Memory B cell (primary cell): Measurements from ENCODE around the gene CEP44.
"Not testable (repeated sequence)": the region's sequence is repeated elsewhere in the genome, so short reads cannot be mapped to it uniquely, and the experiment has no call there.

Experiments
- ATAC-seq: fragments of 150-1000 bp; cut with Tn5 transposase; 2 replicates; pipeline ENCODE4 v1.10.0; 2021; ENCODE audit warnings: low read depth, mild to moderate bottlenecking, moderate library complexity
- DNase-seq, 2 donors: peaks; one replicate each; pipeline ENCODE4 v3.0.0; 2022; ENCODE audit warnings: low spot score in 2 of 2
- H3K27ac Mint-ChIP-seq: one replicate; pipeline ENCODE4 v1.8.0; 2022; ENCODE audit warnings: mild to moderate bottlenecking, moderate library complexity, mixed read lengths
- H3K27me3 Mint-ChIP-seq: one replicate; pipeline ENCODE4 v1.8.0; 2022; ENCODE audit warnings: mixed read lengths
- H3K36me3 Mint-ChIP-seq: one replicate; pipeline ENCODE4 v1.8.0; 2022; ENCODE audit warnings: mild to moderate bottlenecking, mixed read lengths
- H3K4me1 Mint-ChIP-seq: one replicate; pipeline ENCODE4 v1.8.0; 2022; ENCODE audit warnings: mixed read lengths
- H3K4me3 Mint-ChIP-seq: one replicate; pipeline ENCODE4 v1.8.0; 2022; ENCODE audit warnings: mild to moderate bottlenecking, moderate library complexity, mixed read lengths
- H3K9me3 Mint-ChIP-seq: one replicate; pipeline ENCODE4 v1.8.0; 2022; ENCODE audit warnings: mixed read lengths

CEP44 gene

DNA sequence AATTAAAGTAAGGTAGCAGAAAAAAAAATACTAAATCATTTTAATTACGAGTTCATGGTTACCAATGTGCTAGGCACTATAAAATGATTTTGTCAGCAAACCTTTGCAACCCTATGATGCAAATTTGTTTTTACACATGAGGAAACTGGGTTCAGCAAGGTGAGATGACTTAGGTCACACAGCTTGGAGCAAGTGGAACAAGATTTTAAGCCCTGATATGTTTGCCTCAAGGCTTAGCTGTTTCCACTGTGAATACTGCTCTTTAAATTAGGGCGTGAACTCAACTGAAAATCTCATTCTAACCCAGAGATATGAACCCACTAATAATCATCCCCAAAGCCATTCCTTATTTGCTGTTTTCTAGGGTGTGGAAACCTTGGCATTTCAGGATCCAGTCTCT lies 86.3 kb downstream of the CEP44 start:
- H3K4me1 Mint-ChIP-seq = no peaks in the 10 kb centered on the region
- no peaks in the 10 kb centered on the region for H3K36me3 Mint-ChIP-seq
- no peak overlapping the region for H3K27ac Mint-ChIP-seq
- DNase-seq = no peak
- H3K27me3 Mint-ChIP-seq = no peaks in the 10 kb centered on the region
- H3K4me3 Mint-ChIP-seq = no peak overlapping the region
- no peaks in the 10 kb centered on the region for H3K9me3 Mint-ChIP-seq
- ATAC-seq = no peak

DNA sequence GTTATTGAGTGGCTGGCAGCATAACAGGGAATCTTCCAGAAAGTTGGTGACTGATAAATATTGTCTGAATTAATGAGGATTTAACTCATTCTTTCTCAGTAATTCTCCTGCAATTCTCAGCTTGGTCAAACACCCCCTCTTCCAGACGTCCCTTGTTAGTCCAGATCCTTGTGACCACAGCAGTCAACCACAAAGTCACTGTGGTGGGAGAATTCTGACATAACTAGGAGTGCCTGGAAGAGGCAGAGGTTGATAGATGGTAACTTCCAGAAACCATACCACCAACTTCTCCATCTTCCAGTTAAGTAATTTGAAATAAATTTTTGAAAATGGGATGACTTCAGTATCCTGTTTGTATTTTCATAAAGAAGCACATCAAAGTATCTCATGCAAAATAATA lies 90.1 kb downstream of the CEP44 start:
- no peak overlapping the region for H3K27ac Mint-ChIP-seq

DNA sequence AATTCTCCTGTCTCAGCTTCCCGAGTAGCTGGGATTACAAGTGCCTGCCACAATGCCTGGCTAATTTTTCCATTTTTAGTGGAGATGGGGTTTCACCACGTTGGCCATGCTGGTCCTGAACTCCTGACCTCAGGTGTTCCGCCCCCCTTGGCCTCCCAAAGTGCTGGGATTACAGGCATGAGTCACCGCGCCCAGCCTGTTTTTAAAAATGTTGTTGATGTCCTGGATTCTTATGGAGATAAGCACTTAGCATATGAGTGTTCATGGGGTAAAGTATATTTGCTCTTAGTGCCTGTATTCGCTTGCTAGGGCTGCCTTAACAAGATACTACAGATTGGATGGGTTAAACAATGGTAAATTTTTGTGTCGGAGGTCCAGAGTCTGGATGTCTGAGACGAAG lies 91.7 kb downstream of the CEP44 start:
- Mint-ChIP-seq H3K36me3 (no peaks in the 10 kb centered on the region), H3K4me3 (no peak overlapping the region), H3K27ac (no peak overlapping the region), H3K9me3 (no peaks in the 10 kb centered on the region), H3K27me3 (no peaks in the 10 kb centered on the region), H3K4me1 (no peaks in the 10 kb centered on the region)
- ATAC-seq (no peak), DNase-seq (no peak)

More for the DNA sequence above, 90.1 kb downstream of the CEP44 start:
- H3K4me1 Mint-ChIP-seq = no peaks in the 10 kb centered on the region
- ATAC-seq (no peak), DNase-seq (no peak)
- H3K36me3 Mint-ChIP-seq = no peaks in the 10 kb centered on the region
- no peaks in the 10 kb centered on the region for H3K9me3 Mint-ChIP-seq
- H3K27me3 Mint-ChIP-seq = no peaks in the 10 kb centered on the region
- H3K4me3 Mint-ChIP-seq = no peak overlapping the region

DNA sequence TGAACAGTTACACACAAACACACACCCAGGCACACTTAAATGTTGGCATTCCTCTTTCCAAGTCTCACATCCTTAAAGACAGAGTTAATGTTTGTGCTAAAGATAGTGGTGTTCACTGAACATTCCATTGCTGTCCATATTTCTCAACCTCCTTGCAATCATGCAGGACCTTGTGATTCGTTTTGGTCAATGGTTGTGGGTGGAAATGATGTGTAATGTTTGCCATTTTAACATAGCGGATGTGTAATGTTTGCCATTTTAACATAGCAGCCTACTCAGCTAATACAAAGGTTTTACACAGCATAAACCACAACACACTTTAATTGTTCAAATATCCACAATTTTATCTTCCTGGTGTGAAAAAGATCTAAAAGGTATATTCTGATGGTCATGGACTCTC lies 93.9 kb downstream of the CEP44 start:
- H3K27me3 Mint-ChIP-seq = no peaks in the 10 kb centered on the region
- H3K27ac Mint-ChIP-seq = no peak overlapping the region
- no peaks in the 10 kb centered on the region for H3K4me1 Mint-ChIP-seq
- DNase-seq (no peak), ATAC-seq (no peak)
- no peaks in the 10 kb centered on the region for H3K9me3 Mint-ChIP-seq
- no peak overlapping the region for H3K4me3 Mint-ChIP-seq
- no peaks in the 10 kb centered on the region for H3K36me3 Mint-ChIP-seq

DNA sequence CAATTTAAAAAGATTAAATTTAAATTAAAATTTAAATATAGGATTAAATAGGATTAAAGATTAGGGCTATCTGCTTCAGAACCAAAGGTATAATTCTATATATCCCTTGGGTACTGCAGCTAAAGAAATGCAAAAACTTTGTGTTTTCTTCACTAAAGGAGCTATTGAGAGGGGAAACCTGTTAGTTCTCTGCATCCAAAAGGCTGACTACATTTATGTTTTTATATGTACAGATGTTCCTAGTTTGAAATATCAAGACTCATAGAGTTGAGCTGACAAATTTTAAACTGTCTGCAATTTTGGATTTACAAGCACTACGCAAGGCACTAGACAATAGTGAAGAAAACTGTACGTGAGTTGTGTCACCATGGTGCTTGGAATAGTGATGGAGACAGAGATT lies 95.2 kb downstream of the CEP44 start:
- Mint-ChIP-seq H3K4me1 (no peaks in the 10 kb centered on the region), H3K27me3 (no peaks in the 10 kb centered on the region), H3K9me3 (no peaks in the 10 kb centered on the region), H3K27ac (no peak overlapping the region), H3K36me3 (no peaks in the 10 kb centered on the region), H3K4me3 (no peak overlapping the region)
- DNase-seq (no peak), ATAC-seq (no peak)

DNA sequence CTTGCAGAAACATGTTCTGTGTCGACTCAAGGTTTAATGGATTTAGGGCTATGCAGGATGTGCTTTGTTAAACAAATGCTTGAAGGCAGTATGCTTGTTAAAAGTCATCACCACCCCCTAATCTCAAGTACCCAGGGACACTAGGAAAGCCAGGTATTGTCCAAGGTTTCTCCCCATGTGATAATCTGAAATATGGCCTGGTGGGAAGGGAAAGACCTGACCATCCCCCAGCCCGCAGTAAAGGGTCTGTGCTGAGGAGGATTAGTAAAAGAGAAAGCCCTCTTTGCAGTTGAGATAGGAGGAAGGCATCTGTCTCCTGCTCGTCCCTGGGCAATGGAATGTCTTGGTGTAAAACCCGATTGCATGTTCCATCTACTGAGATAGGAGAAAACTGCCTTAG lies 96.5 kb downstream of the CEP44 start:
- not testable (repeated sequence) for ATAC-seq, H3K36me3 Mint-ChIP-seq, H3K27me3 Mint-ChIP-seq, DNase-seq, H3K27ac Mint-ChIP-seq, H3K4me1 Mint-ChIP-seq, H3K4me3 Mint-ChIP-seq, H3K9me3 Mint-ChIP-seq

DNA sequence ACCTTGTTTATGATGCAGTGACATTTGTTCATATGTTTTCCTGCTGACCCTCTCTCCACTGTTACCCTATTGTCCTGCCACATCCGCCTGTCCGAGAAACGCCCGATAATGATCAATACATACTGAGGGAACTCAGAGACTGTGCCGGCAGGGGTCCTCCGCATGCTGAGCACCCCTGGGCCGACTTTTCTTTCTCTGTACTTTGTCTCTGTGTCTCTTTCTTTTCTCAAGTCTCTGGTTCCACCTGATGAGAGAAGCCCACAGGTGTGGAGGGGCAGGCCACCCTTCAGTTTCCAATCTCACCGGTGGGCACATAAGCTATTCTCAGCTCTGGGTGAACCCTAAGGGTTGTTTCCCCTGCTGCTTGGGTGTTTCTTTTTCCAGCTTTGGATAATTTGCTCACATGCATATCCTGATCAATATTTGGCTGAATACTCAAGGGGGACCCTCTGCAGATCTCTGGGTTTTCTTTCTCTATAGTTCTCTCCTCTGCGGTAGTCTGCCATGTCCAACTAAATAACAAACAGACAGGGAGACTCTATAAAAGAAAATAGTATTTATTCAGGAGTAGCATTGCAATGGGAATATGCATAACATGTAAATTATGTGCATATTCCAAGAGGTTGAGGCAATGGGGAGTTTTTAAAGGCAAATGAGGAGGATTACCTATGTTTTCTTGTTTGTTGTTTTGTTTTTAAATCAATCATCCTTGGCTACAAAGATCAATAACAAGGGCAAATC lies 97.2 kb downstream of the CEP44 start:
- ATAC-seq = no peak
- no peak overlapping the region for H3K4me3 Mint-ChIP-seq
- peaks cover 2% of the 10 kb centered on the region for H3K27me3 Mint-ChIP-seq
- no peak overlapping the region for H3K27ac Mint-ChIP-seq
- no peaks in the 10 kb centered on the region for H3K36me3 Mint-ChIP-seq
- no peaks in the 10 kb centered on the region for H3K4me1 Mint-ChIP-seq
- H3K9me3 Mint-ChIP-seq = peaks cover 2% of the 10 kb centered on the region
- DNase-seq = no peak

DNA sequence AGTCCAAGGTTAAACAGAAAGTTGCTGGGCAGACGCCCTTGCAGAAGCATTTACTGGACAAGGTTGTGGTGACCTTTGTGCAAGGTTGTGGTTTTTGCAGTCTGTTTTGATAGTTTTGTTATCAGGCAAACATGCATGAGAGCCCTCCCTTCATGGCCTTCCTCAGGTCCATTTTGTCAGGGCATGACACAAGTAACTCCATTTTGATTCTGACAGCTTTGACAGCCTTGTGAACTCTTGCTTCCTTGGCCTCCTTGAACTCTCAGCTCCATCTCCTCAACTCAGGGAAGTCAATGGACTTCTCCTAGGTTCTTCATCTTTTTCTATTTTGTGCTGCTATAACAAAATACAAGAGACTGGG lies 97.7 kb downstream of the CEP44 start:
- no peak for ATAC-seq
- no peaks in the 10 kb centered on the region for H3K36me3 Mint-ChIP-seq
- H3K27me3 Mint-ChIP-seq = peaks cover 2% of the 10 kb centered on the region
- H3K4me3 Mint-ChIP-seq = no peak overlapping the region
- no peak for DNase-seq
- H3K27ac Mint-ChIP-seq = no peak overlapping the region
- no peaks in the 10 kb centered on the region for H3K4me1 Mint-ChIP-seq
- H3K9me3 Mint-ChIP-seq = peaks cover 2% of the 10 kb centered on the region
